C4-2B (cell line): ENCODE results near the gene GRK6.

ENCODE experiments used
- CTCF ChIP-seq: fragments of 450-650 bp; conservative IDR thresholded peaks from 2 replicates; pipeline ENCODE4 v1.5.1; 2017; ENCODE audit warnings: mild to moderate bottlenecking
- ZFX ChIP-seq: fragments of 450-650 bp; IDR thresholded peaks from 2 replicates; pipeline ENCODE4 v1.6.1; 2017

GRCh38 chr5:177397875-177398390 lies 28.5 kb upstream of the GRK6 start:
- no peak for TF ChIP-seq CTCF
- TF ChIP-seq ZFX, result no peak
